ENCODE measurements around the gene THSD4.

Gene THSD4

GRCh38 chr15:71649894-71650293, 534.6 kb downstream of the THSD4 start:
- H3K27ac ChIP-seq = no peak overlapping the region
- TF ChIP-seq CTCF (conservative IDR thresholded peaks at IDR 0.05) (no peak), ZFX (IDR thresholded peaks at IDR 0.05) (no peak)

GRCh38 chr15:71650603-71651002, 535.3 kb downstream of the THSD4 start:
- TF ChIP-seq ZFX (IDR thresholded peaks at IDR 0.05) (no peak), CTCF (conservative IDR thresholded peaks at IDR 0.05) (no peak)
- no peak overlapping the region for H3K27ac ChIP-seq

GRCh38 chr15:71651750-71652186, 536.5 kb downstream of the THSD4 start:
- no peak overlapping the region for H3K27ac ChIP-seq
- no peak for TF ChIP-seq ZFX (IDR thresholded peaks at IDR 0.05)
- peak; percentile 86 for TF ChIP-seq CTCF (conservative IDR thresholded peaks at IDR 0.05)

GRCh38 chr15:71654042-71654719, 538.9 kb downstream of the THSD4 start:
- no peak overlapping the region for H3K27ac ChIP-seq
- no peak for TF ChIP-seq CTCF (conservative IDR thresholded peaks at IDR 0.05)
- no peak for TF ChIP-seq ZFX (IDR thresholded peaks at IDR 0.05)

- no peak for TF ChIP-seq CTCF (conservative IDR thresholded peaks at IDR 0.05)
- TF ChIP-seq ZFX (IDR thresholded peaks at IDR 0.05) = no peak
- H3K27ac ChIP-seq = no peak overlapping the region
These were observed 539.5 kb downstream of the THSD4 start for GRCh38 chr15:71654720-71655174.

- H3K27ac ChIP-seq = no peak overlapping the region
- no peak for TF ChIP-seq CTCF (conservative IDR thresholded peaks at IDR 0.05)
- TF ChIP-seq ZFX (IDR thresholded peaks at IDR 0.05) = no peak
These were observed 541.2 kb downstream of the THSD4 start for GRCh38 chr15:71656425-71656824.

GRCh38 chr15:71657141-71657540, 541.9 kb downstream of the THSD4 start:
- TF ChIP-seq ZFX (IDR thresholded peaks at IDR 0.05) = no peak
- no peak for TF ChIP-seq CTCF (conservative IDR thresholded peaks at IDR 0.05)
- H3K27ac ChIP-seq = no peak overlapping the region

All from C4-2B (cell line).